NCI-H1694 treated with DMSO at 0.1 percent for 48 hours (cell line): ENCODE measurements around the gene C3orf33.

Source experiments
- DNase-seq: peaks from one replicate; lab custom pipeline; 2025; lab: John Stamatoyannopoulos, UW

C3orf33 gene

GRCh38 chr3:155741603-155742002 lies 64.5 kb downstream of the C3orf33 start:
- no peak for DNase-seq

GRCh38 chr3:155741101-155741500 lies 65.0 kb downstream of the C3orf33 start:
- no peak for DNase-seq

GRCh38 chr3:155739154-155739553 lies 66.9 kb downstream of the C3orf33 start:
- DNase-seq, result no peak

- no peak for DNase-seq
These were observed 67.5 kb downstream of the C3orf33 start for GRCh38 chr3:155738580-155739076.

- no peak for DNase-seq
These were observed 68.1 kb downstream of the C3orf33 start for GRCh38 chr3:155737844-155738460.

GRCh38 chr3:155736381-155736780 lies 69.7 kb downstream of the C3orf33 start:
- no peak for DNase-seq

- no peak for DNase-seq
These were observed 75.2 kb downstream of the C3orf33 start for GRCh38 chr3:155730843-155731242.

GRCh38 chr3:155727836-155728235 lies 78.2 kb downstream of the C3orf33 start:
- no peak for DNase-seq

GRCh38 chr3:155714295-155714718 lies 91.8 kb downstream of the C3orf33 start:
- DNase-seq, result peak; percentile 16
